ENCODE results near the gene SRGAP3.

GRCh38 chr3:9009976-9010545 is 239.4 kb downstream of the SRGAP3 start:
- TF ChIP-seq CTCF (IDR thresholded peaks at IDR 0.05; ENCODE audit: low read depth, low read length) (no peak), EZH2phosphoT487 (IDR thresholded peaks at IDR 0.05; ENCODE audit: low read depth) (no peak)

Data from OCI-LY3 (cell line).